Choroid plexus epithelial cell (primary cell): ENCODE results near the gene AREG.

Source experiments
- DNase-seq: peaks from one replicate; pipeline ENCODE4 v3.0.0-alpha.2; 2010; ENCODE audit warnings: low read depth
- H3K4me3 ChIP-seq: 2 replicates; pipeline ENCODE4 v1.5.1; 2011; ENCODE audit warnings: low read depth, mild to moderate bottlenecking, control low read depth, low read length, moderate library complexity
- TF ChIP-seq, protein P1 (sequence below): conservative IDR thresholded peaks from 2 replicates; pipeline ENCODE4 v1.5.1; 2011; ENCODE audit warnings: low read depth, mild to moderate bottlenecking, control low read depth, inconsistent platforms, low read length, moderate library complexity

The AREG gene

DNA sequence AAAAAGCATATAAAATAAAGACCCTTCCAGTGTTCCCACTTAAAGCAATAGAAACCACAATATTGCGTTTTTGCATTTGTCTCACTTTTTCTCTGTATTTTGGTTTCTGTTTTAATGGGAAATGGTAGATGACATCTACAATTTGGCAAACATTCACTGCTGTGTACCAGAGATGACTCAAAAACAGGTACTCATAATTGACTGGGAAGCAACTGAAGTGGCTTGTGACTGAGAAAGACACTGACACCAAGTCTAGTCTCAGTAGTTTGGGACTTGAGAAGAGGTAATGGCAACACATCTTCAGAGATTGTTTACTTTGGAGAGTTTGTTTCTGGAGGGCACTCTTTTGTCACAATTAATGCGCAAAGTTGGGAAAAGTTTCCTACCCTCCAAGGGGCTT is 42.0 kb downstream of the AREG start:
- H3K4me3 ChIP-seq, result no peak overlapping the region
- TF ChIP-seq, protein P1, sequence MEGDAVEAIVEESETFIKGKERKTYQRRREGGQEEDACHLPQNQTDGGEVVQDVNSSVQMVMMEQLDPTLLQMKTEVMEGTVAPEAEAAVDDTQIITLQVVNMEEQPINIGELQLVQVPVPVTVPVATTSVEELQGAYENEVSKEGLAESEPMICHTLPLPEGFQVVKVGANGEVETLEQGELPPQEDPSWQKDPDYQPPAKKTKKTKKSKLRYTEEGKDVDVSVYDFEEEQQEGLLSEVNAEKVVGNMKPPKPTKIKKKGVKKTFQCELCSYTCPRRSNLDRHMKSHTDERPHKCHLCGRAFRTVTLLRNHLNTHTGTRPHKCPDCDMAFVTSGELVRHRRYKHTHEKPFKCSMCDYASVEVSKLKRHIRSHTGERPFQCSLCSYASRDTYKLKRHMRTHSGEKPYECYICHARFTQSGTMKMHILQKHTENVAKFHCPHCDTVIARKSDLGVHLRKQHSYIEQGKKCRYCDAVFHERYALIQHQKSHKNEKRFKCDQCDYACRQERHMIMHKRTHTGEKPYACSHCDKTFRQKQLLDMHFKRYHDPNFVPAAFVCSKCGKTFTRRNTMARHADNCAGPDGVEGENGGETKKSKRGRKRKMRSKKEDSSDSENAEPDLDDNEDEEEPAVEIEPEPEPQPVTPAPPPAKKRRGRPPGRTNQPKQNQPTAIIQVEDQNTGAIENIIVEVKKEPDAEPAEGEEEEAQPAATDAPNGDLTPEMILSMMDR, result no peak
- no peak for DNase-seq

DNA sequence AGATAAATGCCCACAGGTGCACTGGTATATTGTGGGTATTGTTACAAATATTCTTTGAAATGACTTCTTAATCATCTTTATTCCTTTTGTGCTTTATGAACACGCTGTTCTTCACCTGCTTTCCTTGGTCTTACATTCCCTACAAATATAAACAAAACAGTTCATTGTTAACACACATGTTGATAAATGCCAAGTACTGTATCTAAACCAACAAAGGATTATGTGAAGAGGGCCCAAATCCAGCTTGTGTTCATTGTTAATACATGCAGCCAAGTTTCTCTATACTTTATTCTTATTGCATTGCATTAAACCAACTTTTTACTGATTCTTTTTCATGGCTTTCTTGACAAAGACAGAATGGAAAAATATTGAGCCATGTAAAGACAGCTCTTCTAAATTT is 42.8 kb downstream of the AREG start:
- TF ChIP-seq, protein P1, result no peak
- H3K4me3 ChIP-seq, result no peak overlapping the region
- DNase-seq, result no peak

DNA sequence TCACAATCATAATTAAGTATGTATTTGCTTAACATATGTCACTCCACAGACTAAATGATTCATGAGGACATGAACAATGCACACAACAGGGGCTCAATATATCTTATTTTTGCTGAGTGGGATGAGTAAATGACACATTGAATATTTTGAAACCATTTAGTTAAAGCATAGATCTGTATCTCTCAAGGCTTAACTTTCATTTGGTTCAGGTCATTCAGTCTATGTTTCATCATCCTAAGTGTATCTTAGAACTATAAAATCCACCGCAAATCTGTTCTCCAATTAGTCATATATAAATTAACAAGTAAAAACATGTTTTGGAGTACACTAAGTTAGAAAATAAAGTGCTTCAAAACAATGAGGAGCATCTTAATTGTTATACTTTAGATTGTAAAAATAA is 45.8 kb downstream of the AREG start:
- DNase-seq, result no peak
- H3K4me3 ChIP-seq, result no peak overlapping the region
- TF ChIP-seq, protein P1, result no peak

DNA sequence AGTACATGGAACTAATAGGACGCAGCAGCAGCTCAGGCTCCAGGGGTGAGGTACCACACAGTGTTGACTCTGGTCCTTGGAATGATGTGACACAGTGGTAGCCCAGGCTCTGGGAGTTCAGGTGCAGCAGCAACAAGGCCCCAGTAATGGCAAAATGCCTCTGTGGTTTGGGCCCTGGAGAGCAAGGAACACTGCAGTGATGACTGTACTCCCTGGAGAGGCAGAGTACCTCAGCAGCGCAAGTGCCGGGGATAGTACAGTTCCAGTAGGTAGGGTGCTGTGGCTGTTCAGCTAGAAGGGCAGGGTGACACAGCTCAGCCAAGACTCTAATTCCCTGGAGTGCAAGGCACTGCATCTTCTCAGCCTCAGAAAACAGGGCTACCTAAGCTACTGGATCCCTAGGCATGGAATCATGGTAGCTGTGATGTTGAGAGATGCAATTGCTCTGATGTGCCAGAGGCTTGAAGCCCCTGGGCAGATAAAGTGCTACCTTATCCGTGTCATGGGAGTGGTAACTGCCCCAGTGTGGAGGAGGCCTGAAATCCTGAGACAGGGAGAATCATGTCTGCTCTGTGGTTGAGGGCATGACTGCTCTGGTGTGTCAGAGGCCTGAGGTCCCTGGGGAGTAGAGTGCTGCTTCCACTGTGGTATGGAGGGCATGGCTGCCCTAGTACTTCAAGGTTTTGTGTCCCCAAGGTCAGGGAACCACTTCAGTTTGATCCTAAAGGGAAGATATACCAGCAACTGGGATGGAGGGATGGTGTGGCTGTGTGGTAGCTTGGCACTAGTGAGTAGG is 55.2 kb downstream of the AREG start:
- TF ChIP-seq, protein P1, result no peak
- no peak overlapping the region for H3K4me3 ChIP-seq
- no peak for DNase-seq

DNA sequence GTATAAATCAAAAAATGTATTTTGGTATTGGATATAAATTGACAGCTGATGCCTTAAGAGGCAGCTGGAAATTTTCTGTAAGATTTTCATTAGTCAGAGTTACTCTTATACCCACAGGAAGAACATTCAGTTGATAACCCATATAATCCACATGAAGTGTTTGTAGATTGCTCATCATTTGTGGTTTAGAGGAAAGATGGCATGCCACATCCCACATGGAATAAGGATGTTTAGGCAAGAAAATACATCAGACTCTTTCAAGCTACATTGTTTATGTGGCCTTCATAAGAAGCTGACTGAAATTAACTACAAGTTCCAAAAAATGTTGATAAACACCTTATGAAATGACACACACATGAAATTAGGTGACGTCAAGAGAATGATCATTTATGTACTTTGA is 56.6 kb downstream of the AREG start:
- H3K4me3 ChIP-seq, result no peak overlapping the region
- peak; percentile 78 for DNase-seq
- TF ChIP-seq, protein P1, result no peak

DNA sequence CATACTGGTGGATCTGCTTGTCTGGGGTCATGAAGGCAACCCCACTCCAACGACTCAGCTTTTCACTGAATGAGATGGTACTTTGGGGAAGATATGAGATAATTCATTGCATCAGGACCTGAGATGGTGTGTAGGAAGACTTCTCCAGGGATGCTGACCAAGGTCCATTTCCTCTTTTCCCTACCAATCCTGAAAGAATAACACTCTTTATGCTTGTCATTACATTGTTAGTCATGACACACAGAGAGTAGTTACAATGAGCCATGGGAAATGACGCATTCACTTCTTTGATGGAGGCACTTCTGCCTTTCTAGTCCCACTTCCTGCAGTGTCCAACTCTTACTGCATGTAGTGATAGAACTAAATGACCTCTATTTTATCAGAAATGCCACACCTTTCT is 58.6 kb downstream of the AREG start:
- TF ChIP-seq, protein P1, result no peak
- DNase-seq, result peak; percentile 44
- H3K4me3 ChIP-seq, result no peak overlapping the region

DNA sequence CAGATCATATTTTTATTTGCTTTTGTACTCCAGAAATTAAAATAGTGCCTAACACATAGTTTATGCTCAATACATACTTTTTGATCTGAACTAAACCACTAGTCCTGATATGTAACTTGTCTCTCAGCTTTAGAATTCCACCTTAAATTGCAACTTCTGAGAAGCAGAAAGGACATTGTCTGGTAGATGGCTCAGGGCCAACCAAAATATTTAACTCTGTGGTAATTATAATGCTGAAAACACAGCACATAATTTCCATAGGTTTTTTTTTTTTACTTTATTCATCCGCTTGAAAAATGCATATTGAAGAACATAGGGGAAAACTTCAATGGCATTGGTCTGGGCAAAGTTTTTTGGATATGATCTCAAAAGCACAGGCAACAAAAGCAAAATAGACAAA is 59.3 kb downstream of the AREG start:
- TF ChIP-seq, protein P1, result no peak
- no peak overlapping the region for H3K4me3 ChIP-seq
- DNase-seq, result peak; percentile 86
